Keratinocyte (primary cell): ENCODE data around the gene CDC42SE1. TPM values are rescaled to one million over a fixed set of nuclear protein-coding genes. Genes with fewer than 3 reads are reported as not detected.
A peak's percentile ranks its signal among the peaks of the same experiment; 100 is the strongest.

ENCODE experiments used
- DNase-seq: peaks from one replicate; pipeline ENCODE4 v3.0.0-alpha.2; 2011; ENCODE audit warnings: low read depth, missing footprints, low spot score
- FAIRE-seq: peaks from 2 replicates; lab custom pipeline; 2011; peaks lifted over from hg19 to GRCh38; lab: Jason Lieb, UNC
- H2AFZ ChIP-seq: 2 replicates; pipeline ENCODE4 v1.6.0; 2012; ENCODE audit warnings: low read length, control low read depth, inconsistent platforms; ENCODE audit not compliant: control insufficient read depth
- H3K27ac ChIP-seq: 2 replicates; pipeline ENCODE4 v1.5.1; 2011; ENCODE audit warnings: low read length; ENCODE audit not compliant: control insufficient read depth, insufficient read depth
- H3K27me3 ChIP-seq: 3 replicates; pipeline ENCODE4 v1.6.0; 2011; ENCODE audit warnings: low read length; ENCODE audit not compliant: control insufficient read depth, insufficient read depth; ENCODE audit errors: extremely low read depth
- H3K36me3 ChIP-seq, 2 experiments: 2 replicates in 1 of 2; 3 replicates in 1 of 2; pipeline ENCODE4 v1.5.1; 2011; ENCODE audit warnings: low read length in 2 of 2, mild to moderate bottlenecking in 1 of 2; ENCODE audit not compliant: control insufficient read depth in 2 of 2, insufficient read depth in 2 of 2; ENCODE audit errors: extremely low read depth in 1 of 2
- H3K4me1 ChIP-seq: 3 replicates; pipeline ENCODE4 v1.5.1; 2011; ENCODE audit warnings: low read length; ENCODE audit not compliant: control insufficient read depth, insufficient read depth; ENCODE audit errors: extremely low read depth
- H3K4me2 ChIP-seq: 3 replicates; pipeline ENCODE4 v1.6.0; 2011; ENCODE audit warnings: low read depth, low read length; ENCODE audit not compliant: control insufficient read depth, insufficient read depth; ENCODE audit errors: extremely low read depth
- H3K4me3 ChIP-seq, 3 experiments: fragments of 200-600 bp in 1 of 3; sonication (generic) in 1 of 3; 2 replicates in 2 of 3; 3 replicates in 1 of 3; pipeline ENCODE4 v1.5.1; 2011 to 2016; ENCODE audit warnings: low read length in 3 of 3, mild to moderate bottlenecking in 3 of 3, control low read depth in 2 of 3, inconsistent platforms in 1 of 3, low read depth in 1 of 3, mixed read lengths in 1 of 3, mixed run types in 1 of 3, moderate library complexity in 1 of 3; ENCODE audit not compliant: control insufficient read depth in 2 of 3, insufficient read depth in 2 of 3; ENCODE audit errors: extremely low read depth in 1 of 3
- H3K79me2 ChIP-seq: 2 replicates; pipeline ENCODE4 v1.6.0; 2012; ENCODE audit warnings: low read length; ENCODE audit not compliant: control insufficient read depth, insufficient read depth
- H3K9ac ChIP-seq: 3 replicates; pipeline ENCODE4 v1.6.0; 2011; ENCODE audit warnings: low read length; ENCODE audit not compliant: control insufficient read depth, insufficient read depth; ENCODE audit errors: extremely low read depth
- H3K9me1 ChIP-seq: 3 replicates; pipeline ENCODE4 v1.6.0; 2011; ENCODE audit warnings: low read length; ENCODE audit not compliant: control insufficient read depth, insufficient read depth; ENCODE audit errors: extremely low read depth
- H3K9me3 ChIP-seq: 2 replicates; pipeline ENCODE4 v1.5.1; 2012; ENCODE audit warnings: low read depth, low read length; ENCODE audit not compliant: control insufficient read depth
- H4K20me1 ChIP-seq: 3 replicates; pipeline ENCODE4 v1.6.0; 2011; ENCODE audit warnings: low read length; ENCODE audit not compliant: control insufficient read depth, insufficient read depth; ENCODE audit errors: extremely low read depth
- EZH2 ChIP-seq: IDR thresholded peaks from one replicate; pipeline ENCODE4 v1.6.1; 2012; ENCODE audit warnings: inconsistent platforms, mild to moderate bottlenecking, low read length, moderate library complexity
- dilution Hi-C: fragments of 300-500 bp; cut with MboI; formaldehyde crosslinking; loops from one replicate; pipeline ENCODE4 v1.7.0; 2020; ENCODE audit warnings: low sequenced_read_pairs; ENCODE audit not compliant: extremely low pct_ligation_motif_present
- polyA plus RNA-seq, 5 experiments: library from polyadenylated mRNA; depleted of rRNA in 3 of 5; stranded (reverse) in 3 of 5; stranded (forward) in 1 of 5; unstranded in 1 of 5; fragments of >200 nt; gene quantifications; 1 replicate in 1 of 5; 2 replicates in 3 of 5; 3 replicates in 1 of 5; pipeline versions ENCODE4 v1.2.1 to v1.2.3, GENCODE V29; 2011 to 2012; ENCODE audit warnings: missing spikeins in 2 of 5, low read depth in 1 of 5, low replicate concordance in 1 of 5
- TF ChIP-seq, protein P1 (sequence below), 3 experiments: IDR thresholded peaks in 1 of 3; conservative IDR thresholded peaks in 1 of 3; optimal IDR thresholded peaks in 1 of 3; 2 replicates in 2 of 3; 3 replicates in 1 of 3; pipeline versions ENCODE3 to v1.5.1; 2011; ENCODE audit warnings: low read length in 3 of 3, mild to moderate bottlenecking in 3 of 3, moderate library complexity in 2 of 3, control low read depth in 1 of 3, inconsistent platforms in 1 of 3; ENCODE audit not compliant: insufficient read depth in 2 of 3; ENCODE audit errors: extremely low read depth in 1 of 3

Gene CDC42SE1
- polyA plus RNA-seq, 1 donor (not counting 4 experiments of a cell fraction or from before 2014, with no cell fraction given): 138 TPM

DNA sequence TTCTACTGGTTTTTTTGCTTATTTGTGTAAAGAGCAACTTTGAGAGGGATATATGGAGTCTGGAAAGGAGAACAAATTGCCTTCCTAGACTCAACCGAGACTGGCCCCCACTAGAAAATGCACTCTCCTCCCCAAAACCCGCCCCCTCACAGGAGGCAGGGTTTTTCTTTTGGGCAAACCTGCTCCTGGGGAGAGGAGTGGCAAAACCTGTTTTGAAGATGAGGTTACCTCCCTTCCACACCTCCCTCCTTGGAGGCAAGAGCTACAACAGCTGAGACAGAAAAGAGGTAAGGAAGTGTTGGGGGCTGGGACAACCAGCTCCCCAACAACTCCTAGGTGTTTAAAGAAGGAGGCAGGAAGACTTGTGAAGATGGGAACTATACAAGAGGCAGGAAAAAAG, 23.1 kb downstream of the CDC42SE1 start, which contains the start of gene BNIPL:
TSS of gene BNIPL (plus strand) at position 231 of the 400 bp plus-strand sequence. CDS start at position 371, 140 bp downstream.
- peak; percentile 17 for FAIRE-seq
- dilution Hi-C loops: no loop called here

DNA sequence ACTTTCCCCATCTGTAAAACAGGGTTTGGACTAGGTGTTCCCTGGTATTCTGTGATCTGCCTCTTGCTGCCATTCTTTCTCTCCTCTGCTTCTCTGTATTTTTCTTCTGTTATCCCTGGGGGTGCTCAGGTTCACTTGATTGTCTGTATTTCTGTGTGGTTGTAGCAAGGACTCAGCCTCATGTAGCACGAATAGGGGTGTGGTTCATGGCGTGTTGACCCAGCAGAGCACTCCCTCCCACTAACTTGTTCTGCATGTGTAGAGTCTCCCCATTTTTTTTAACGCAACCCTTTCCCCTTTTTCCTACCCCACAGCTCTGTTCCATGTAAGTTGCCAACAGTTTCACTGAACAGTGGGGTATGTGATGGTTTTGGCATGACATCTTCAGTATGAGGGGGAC, 24.3 kb downstream of the CDC42SE1 start:
- no peak overlapping the region for H3K9ac ChIP-seq
- H3K27ac ChIP-seq: no peak overlapping the region
- no peaks in the 10 kb centered on the region for H3K9me3 ChIP-seq
- no peaks in the 10 kb centered on the region for H3K27me3 ChIP-seq
- H3K79me2 ChIP-seq: no peaks in the 10 kb centered on the region
- no peaks in the 10 kb centered on the region for H4K20me1 ChIP-seq
- DNase-seq: no peak
- H2AFZ ChIP-seq: no peak overlapping the region
- no peak overlapping the region for H3K4me3 ChIP-seq
- FAIRE-seq: no peak
- H3K4me2 ChIP-seq: no peak overlapping the region
- TF ChIP-seq, protein P1, sequence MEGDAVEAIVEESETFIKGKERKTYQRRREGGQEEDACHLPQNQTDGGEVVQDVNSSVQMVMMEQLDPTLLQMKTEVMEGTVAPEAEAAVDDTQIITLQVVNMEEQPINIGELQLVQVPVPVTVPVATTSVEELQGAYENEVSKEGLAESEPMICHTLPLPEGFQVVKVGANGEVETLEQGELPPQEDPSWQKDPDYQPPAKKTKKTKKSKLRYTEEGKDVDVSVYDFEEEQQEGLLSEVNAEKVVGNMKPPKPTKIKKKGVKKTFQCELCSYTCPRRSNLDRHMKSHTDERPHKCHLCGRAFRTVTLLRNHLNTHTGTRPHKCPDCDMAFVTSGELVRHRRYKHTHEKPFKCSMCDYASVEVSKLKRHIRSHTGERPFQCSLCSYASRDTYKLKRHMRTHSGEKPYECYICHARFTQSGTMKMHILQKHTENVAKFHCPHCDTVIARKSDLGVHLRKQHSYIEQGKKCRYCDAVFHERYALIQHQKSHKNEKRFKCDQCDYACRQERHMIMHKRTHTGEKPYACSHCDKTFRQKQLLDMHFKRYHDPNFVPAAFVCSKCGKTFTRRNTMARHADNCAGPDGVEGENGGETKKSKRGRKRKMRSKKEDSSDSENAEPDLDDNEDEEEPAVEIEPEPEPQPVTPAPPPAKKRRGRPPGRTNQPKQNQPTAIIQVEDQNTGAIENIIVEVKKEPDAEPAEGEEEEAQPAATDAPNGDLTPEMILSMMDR (optimal IDR thresholded peaks at IDR 0.05 in 1 of 3, IDR thresholded peaks at IDR 0.05 in 1 of 3, conservative IDR thresholded peaks at IDR 0.05 in 1 of 3; ENCODE audit: extremely low read depth in 1 of 3, insufficient read depth in 2 of 3, low read length in 3 of 3): no peak
- TF ChIP-seq EZH2: no peak
- dilution Hi-C loops: no loop called here
- peaks cover 0 to 4% of the 10 kb centered on the region in 2 experiments for H3K36me3 ChIP-seq
- H3K9me1 ChIP-seq: no peaks in the 10 kb centered on the region
- peaks cover 19% of the 10 kb centered on the region for H3K4me1 ChIP-seq

More for the DNA sequence above, 23.1 kb downstream of the CDC42SE1 start, which contains the start of gene BNIPL:
- no peak for DNase-seq
- H3K9me3 ChIP-seq: no peaks in the 10 kb centered on the region
- H3K27ac ChIP-seq: no peak within 1 kb of the TSS
- peaks cover 19% of the 10 kb centered on the region for H3K4me1 ChIP-seq
- no peaks in the 10 kb centered on the region for H4K20me1 ChIP-seq
- no peaks in the 10 kb centered on the region for H3K27me3 ChIP-seq
- TF ChIP-seq, protein P1 (optimal IDR thresholded peaks at IDR 0.05 in 1 of 3, IDR thresholded peaks at IDR 0.05 in 1 of 3, conservative IDR thresholded peaks at IDR 0.05 in 1 of 3; ENCODE audit: extremely low read depth in 1 of 3, insufficient read depth in 2 of 3, low read length in 3 of 3): no peak
- no peak for TF ChIP-seq EZH2
- H3K9me1 ChIP-seq: no peaks in the 10 kb centered on the region
- H3K36me3 ChIP-seq: no peaks in the 10 kb centered on the region
- H3K4me2 ChIP-seq: peak within 1 kb of the TSS; percentile 45
- H3K79me2 ChIP-seq: no peaks in the 10 kb centered on the region
- no peak within 1 kb of the TSS for H3K9ac ChIP-seq
- H2AFZ ChIP-seq: no peak within 1 kb of the TSS
- peak within 1 kb of the TSS in 1 of 3 experiments; percentile 13 for H3K4me3 ChIP-seq
